Hindlimb muscle (tissue), 1 donor: ENCODE measurements around the gene ADAM17. TPM values are rescaled to one million over a fixed set of nuclear protein-coding genes. Genes with fewer than 3 reads are reported as not detected.

Experiments used
- DNase-seq: peaks from one replicate; pipeline ENCODE4 v3.0.0-alpha.2; 2013
- polyA plus RNA-seq: library from polyadenylated mRNA; unstranded; fragments of 120-200 nt; gene quantifications from one replicate; pipeline ENCODE4 v1.2.1, GENCODE V29; 2013; ENCODE audit not compliant: insufficient read length

The ADAM17 gene
- polyA plus RNA-seq, 1 donor, result 26.8 TPM

DNA sequence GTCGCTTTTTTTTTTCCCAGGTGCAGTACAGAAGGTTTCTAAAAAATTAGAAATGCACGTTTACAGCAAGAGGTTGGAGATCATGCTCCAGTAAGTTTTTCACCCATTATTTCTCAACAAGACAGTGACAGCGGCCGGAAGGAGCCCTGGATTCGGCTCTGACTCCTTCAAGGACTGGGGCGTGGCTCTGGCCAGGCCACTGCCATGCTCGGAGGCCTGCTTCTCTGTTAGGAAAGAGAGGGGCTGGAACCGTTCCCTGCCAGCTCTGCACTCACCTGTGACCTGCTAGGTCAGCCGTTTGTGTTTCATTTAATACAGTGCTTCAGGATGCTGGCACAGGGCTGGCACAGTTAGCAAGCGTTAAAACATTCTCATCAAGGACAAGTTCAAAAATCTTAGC is 87.9 kb downstream of the ADAM17 start:
- no peak for DNase-seq

DNA sequence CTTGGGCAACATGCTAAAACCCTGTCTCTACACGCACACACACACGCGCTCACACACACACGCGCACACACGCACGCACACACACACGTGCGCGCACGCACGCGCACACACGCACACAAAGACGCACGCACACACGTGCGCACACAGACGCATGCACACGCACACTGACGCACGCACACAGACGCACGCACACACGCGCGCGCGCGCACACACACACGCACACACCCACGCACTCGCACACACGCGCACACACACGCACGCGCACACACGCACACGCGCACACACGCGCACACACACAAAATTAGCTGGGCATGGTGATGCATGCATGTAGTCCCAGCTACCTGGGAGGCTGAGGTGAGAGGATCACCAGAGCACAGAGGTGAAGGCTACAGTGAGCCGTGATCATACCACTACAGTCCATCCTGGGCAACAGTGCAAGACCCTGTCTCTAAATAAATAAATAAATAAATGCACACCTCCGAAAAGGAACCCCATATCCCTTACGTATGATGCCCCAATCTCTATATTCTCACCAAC is 89.4 kb downstream of the ADAM17 start:
- DNase-seq, result no peak

- DNase-seq, result no peak
These were observed 90.5 kb downstream of the ADAM17 start for GRCh38 chr2:9465170-9465569.

DNA sequence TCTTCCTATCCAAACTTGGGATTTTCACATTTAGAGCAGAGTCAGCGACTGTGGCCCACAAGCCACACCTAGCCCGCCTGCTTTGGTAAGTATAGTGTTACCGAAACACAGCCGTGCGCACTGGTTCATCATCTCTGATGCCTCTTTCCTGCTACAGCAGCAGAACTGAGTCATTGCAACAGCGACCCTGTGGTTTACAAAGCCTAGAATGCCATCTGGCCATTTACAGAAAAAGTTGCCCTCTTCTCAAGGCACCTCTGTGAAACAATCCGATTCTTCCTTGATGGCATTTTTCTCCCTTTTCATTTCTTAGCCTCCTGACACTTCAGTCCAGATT is 92.0 kb downstream of the ADAM17 start:
- DNase-seq, result no peak

DNA sequence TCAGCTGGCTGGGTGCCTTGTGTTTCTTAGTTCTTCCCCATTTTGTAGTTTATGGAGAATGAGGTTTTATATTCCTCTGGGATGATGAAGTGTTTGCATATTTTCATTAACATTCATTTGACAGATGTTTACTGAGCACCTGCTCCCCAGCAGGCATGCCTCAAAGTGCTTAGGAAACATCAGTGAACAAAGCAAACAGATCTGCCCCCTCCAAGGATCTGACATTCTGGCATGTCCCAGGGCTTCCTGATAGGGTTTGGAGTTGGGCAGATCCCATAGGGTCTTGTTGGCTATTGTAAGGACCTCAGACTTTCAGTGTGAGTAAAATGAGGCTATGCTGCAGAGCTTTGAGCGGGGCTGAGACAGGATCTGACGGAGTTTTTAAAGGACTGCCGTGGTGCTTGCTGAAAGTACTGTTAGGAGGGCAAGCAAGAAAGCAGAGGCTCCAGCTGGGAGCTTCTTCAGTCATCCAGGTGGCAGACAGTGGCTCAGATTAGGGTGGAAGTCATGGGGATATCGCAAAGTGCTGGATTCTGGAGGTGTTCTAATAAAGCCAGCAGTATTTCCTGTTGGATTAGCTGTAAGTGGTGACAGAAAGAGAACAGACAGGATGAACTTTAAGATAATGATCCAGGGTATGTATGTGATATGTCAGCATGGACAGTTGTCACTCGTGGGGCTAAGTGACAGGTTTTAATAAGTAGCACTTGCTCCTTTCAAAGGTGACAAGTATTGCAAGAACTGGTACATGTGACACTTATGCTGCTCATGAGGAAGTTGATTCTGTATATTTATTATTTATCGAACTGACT is 92.5 kb downstream of the ADAM17 start:
- no peak for DNase-seq

DNA sequence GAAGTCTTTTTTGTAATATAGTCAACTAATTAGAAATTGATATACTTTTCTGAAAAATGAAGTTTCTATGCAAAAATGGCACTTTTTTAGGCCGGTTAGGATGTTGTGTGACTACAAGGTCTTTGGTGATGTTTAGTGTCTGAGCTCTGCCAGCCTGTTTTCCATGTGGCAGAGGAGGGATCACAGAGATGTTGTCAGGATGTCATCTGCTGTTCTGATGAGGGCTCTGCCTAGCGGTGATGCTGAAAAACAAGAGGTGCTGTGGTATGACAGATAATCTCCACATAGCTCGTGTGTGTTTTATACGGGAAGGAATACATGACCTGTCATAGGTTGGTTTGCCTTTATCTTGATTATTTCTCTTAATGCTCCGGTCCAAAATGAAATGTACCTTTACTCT is 93.3 kb downstream of the ADAM17 start:
- no peak for DNase-seq

- DNase-seq, result no peak
These were observed 94.6 kb downstream of the ADAM17 start for GRCh38 chr2:9461079-9461478.

DNA sequence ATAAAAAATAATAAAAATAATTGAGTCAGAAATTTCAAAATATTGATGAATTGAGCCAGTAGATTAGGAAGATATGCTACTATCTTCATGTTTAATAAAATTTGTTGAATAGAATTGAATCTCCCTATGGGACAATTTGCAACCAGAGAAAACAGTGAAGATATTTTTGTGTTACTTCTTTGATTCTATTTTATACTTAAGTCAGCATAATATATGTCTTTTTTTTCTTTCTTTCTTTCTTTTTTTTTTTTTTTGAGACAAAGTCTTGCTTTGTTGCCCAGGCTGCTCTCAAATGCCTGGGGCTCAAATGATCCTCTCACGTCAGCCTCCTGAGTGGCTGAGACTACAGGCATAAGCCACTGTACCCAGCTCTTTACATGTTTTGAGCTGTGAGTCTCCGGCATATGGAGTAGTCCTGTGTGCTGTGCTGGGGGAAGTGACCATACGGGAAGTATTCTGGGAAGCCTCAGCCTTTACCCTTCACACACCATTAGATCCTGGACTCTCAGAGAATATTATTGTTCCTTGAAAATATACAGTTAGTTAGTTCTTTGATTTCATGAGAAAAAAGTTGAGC is 95.1 kb downstream of the ADAM17 start:
- DNase-seq, result no peak

DNA sequence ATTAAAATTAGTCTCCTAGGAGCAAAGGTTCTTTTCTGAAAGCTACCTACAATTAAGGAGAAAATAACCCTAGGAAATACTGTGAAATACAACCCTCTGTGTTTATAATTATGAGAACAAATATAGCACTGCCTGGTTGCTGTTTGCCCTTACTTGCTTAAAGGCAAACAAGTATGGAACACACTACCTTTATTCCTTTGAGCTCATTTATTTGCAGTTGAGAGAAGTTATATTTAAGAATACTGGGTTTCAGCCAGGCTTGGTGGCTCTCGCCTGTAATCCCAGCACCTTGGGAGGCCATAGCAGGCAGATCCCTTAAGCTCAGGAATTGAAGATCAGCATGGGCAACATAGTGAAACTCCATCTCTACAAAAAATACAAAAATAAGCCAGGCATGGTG is 104.4 kb downstream of the ADAM17 start:
- no peak for DNase-seq

DNA sequence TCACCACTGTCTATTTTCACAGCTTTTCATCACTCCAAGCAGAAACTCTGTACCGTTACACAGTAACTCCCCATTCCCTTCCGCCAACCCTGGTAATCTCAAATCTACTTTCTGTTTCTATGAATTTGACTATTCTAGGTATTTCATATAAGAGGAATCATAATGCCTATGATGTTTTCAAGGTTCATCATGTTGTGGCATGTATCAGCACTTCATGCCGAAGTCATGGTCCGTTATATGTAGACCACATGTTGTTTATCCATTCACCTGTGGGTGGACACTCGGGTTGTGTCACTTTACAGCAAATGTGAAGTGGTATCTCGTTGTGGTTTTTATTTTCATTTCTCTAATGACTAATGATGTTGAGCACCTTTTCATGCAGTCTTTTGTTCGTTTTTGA is 110.5 kb downstream of the ADAM17 start:
- no peak for DNase-seq

DNA sequence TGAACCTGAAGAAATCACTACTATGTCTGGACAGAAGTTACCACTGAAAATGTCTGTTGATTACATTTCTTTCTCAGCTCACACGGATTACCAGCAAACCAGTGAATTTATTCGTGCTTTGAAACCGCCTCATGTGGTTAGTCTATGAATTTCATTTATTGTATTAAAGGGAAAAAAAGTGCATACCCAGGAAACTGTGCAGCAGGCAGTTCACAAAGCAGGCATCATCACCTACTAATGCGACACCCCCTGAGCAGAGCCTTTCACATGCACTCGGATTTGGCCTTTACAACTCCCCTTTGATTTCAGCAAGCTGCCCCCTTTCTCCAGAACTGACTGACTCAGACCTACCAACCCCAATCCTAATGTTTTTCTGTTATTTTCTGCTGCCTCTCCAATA is 112.1 kb downstream of the ADAM17 start:
- no peak for DNase-seq

DNA sequence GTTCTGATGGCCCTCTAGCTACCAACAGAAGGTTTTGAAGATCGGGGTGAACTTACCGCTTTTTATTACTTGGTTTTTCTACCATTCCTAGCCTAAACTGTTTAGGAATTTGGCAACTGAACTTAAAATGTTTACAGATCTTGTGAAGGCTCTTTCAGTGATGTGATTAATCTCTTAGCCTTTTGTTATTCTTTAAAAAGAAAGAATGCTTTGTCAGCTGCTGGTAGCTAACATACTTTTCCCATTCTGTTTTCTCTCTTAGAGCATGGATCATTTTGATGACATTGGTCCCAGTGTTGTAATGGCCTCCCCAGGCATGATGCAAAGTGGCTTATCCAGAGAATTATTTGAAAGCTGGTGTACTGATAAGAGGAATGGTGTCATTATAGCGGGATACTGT is 114.1 kb downstream of the ADAM17 start:
- no peak for DNase-seq

DNA sequence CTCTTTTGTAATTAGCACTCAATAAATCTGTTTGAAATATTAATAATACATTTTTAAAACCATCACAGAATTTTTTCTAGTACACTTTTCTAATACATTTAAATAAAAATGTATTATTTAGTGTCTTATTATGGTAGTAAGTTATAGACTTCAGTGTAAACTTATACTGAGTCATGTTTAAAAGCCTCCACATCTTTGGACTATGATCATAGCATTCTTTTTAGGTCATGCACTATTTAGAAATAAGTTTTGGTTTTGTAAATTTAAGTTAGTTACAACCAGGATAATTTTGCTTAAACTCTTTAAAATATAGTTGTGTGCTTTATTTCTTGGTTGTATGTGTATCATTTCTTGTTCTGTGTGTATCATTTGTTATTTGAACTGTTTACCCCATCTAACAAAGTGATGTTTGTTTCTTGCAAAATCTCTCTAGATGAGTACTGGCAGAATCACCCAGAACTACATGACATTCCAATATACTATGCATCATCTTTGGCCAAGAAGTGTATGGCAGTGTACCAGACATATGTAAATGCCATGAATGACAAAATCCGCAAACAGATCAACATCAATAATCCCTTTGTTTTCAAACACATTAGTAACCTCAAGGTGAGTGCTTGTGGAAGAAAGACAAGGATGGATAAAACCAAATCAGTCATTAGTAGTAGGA is 115.4 kb downstream of the ADAM17 start:
- DNase-seq, result no peak

DNA sequence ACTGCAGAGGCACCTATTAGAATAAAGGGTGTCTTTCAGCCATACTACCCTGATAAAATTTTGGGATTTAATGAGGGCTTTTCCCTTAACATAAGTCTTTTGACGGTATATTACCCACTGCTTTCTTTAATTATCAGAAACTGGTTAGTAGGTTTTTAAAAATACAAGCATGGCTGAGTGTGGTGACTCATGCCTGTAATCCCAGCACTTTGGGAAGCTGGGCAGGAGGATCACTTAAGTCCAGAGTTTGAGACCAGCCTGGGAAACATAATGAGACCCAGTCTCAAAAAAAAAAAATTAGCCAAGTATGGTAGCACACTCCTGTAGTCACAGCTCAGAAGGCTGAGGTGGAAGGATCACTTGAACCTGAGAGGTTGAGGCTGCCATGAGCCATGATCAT is 116.1 kb downstream of the ADAM17 start:
- no peak for DNase-seq

Other genes starting within 250 kb of the ADAM17 start
- gene ITGB1BP1, start 132.3 kb downstream of the ADAM17 start, polyA plus RNA-seq, result 55.9 TPM
- gene CPSF3, start 132.2 kb downstream of the ADAM17 start, polyA plus RNA-seq, result 32.9 TPM
- gene IAH1, start 81.3 kb downstream of the ADAM17 start, polyA plus RNA-seq, result 41.8 TPM
- gene YWHAQ, start 75.2 kb upstream of the ADAM17 start, polyA plus RNA-seq, result 186 TPM